Endothelial cell of umbilical vein (primary cell): ENCODE results near the gene RPL22. TPM values are rescaled to one million over a fixed set of nuclear protein-coding genes. Genes with fewer than 3 reads are reported as not detected.

Source experiments
- BruUV-seq: library from RNA; stranded (reverse); fragments of 400-500 nt; replicated peaks from 2 replicates; lab custom pipeline; 2021; lab: Mats Ljungman, UMichigan
- CTCF ChIA-PET: fragments of 300-600, 350-600 bp; sonication (Branson Sonifier 250); formaldehyde crosslinking; loops from one replicate; lab custom pipeline; 2021; ENCODE audit warnings: antibody characterized with exemption, inconsistent platforms; lab: Charles Lee
- POLR2A ChIA-PET: fragments of 300-600, 350-600 bp; sonication (Branson Sonifier 250); formaldehyde crosslinking; loops from one replicate; lab custom pipeline; 2021; ENCODE audit warnings: antibody characterized with exemption, inconsistent platforms; lab: Charles Lee
- DNase-seq: peaks from one replicate; pipeline ENCODE4 v3.0.0-alpha.2; 2011; ENCODE audit warnings: low read depth, low spot score
- FAIRE-seq: peaks from 2 replicates; lab custom pipeline; 2011; peaks lifted over from hg19 to GRCh38; lab: Jason Lieb, UNC
- H2AFZ ChIP-seq: 2 replicates; pipeline ENCODE4 v1.6.0; 2012; ENCODE audit warnings: low read depth, low read length, control low read depth, inconsistent platforms
- H3K27ac ChIP-seq: 2 replicates; pipeline ENCODE4 v1.5.1; 2011; ENCODE audit warnings: low read depth, mild to moderate bottlenecking, control low read depth, low read length, moderate library complexity; ENCODE audit not compliant: insufficient read depth
- H3K27me3 ChIP-seq, 2 experiments: 2 replicates each; pipeline versions ENCODE4 v1.6.0 to v1.6.1; 2011; ENCODE audit warnings: low read length in 2 of 2, mixed read lengths in 1 of 2; ENCODE audit not compliant: control insufficient read depth in 2 of 2, insufficient read depth in 2 of 2
- H3K36me3 ChIP-seq, 2 experiments: 2 replicates in 1 of 2; 3 replicates in 1 of 2; pipeline ENCODE4 v1.5.1; 2011; ENCODE audit warnings: low read length in 2 of 2, mild to moderate bottlenecking in 1 of 2, moderate library complexity in 1 of 2; ENCODE audit not compliant: control insufficient read depth in 2 of 2, insufficient read depth in 2 of 2; ENCODE audit errors: extremely low read depth in 1 of 2
- H3K4me1 ChIP-seq: 3 replicates; pipeline ENCODE4 v1.5.1; 2011; ENCODE audit warnings: mild to moderate bottlenecking, low read length; ENCODE audit not compliant: control insufficient read depth, insufficient read depth; ENCODE audit errors: extremely low read depth
- H3K4me2 ChIP-seq: 2 replicates; pipeline ENCODE4 v1.6.1; 2011; ENCODE audit warnings: low read length, control low read depth, mixed read lengths; ENCODE audit not compliant: insufficient read depth
- H3K4me3 ChIP-seq, 3 experiments: fragments of 200-600 bp in 1 of 3; sonication (generic), shearing (Covaris generic) in 1 of 3; replicated peaks in 1 of 3; 2 replicates each; pipeline ENCODE4 v1.5.1; 2011 to 2016; ENCODE audit warnings: control low read depth in 3 of 3, low read length in 3 of 3, mild to moderate bottlenecking in 2 of 3, inconsistent platforms in 1 of 3, low read depth in 1 of 3, moderate library complexity in 1 of 3; ENCODE audit not compliant: insufficient read depth in 1 of 3
- H3K79me2 ChIP-seq: 2 replicates; pipeline ENCODE4 v1.6.0; 2012; ENCODE audit warnings: low read length, inconsistent platforms; ENCODE audit not compliant: control insufficient read depth, insufficient read depth
- H3K9ac ChIP-seq: replicated peaks from 2 replicates; pipeline ENCODE3; 2011; ENCODE audit warnings: low read length, control low read depth; ENCODE audit not compliant: insufficient read depth; ENCODE audit errors: extremely low read depth
- H3K9me1 ChIP-seq: replicated peaks from 3 replicates; pipeline ENCODE4 v1.6.0; 2011; ENCODE audit warnings: mild to moderate bottlenecking, low read length; ENCODE audit not compliant: control insufficient read depth, insufficient read depth; ENCODE audit errors: extremely low read depth
- H3K9me3 ChIP-seq: replicated peaks from 2 replicates; pipeline ENCODE4 v1.5.1; 2012; ENCODE audit warnings: low read length, inconsistent platforms; ENCODE audit not compliant: control insufficient read depth, insufficient read depth
- H4K20me1 ChIP-seq: replicated peaks from 2 replicates; pipeline ENCODE3; 2011; ENCODE audit warnings: mild to moderate bottlenecking, low read length; ENCODE audit not compliant: control insufficient read depth, insufficient read depth; ENCODE audit errors: extremely low read depth
- CTCF ChIP-seq, 2 donors: IDR thresholded peaks; 1 replicate in 1 of 2; 2 replicates in 1 of 2; pipeline ENCODE4 v1.5.1; 2011; ENCODE audit warnings: low read length in 2 of 2, mild to moderate bottlenecking in 2 of 2, moderate library complexity in 2 of 2, control low read depth in 1 of 2, inconsistent platforms in 1 of 2, low read depth in 1 of 2; ENCODE audit not compliant: insufficient read depth in 1 of 2; ENCODE audit errors: extremely low read depth in 1 of 2
- EZH2 ChIP-seq: IDR thresholded peaks from 2 replicates; pipeline ENCODE4 v1.6.1; 2012; ENCODE audit warnings: borderline replicate concordance, low read depth, mild to moderate bottlenecking, moderate library complexity, low read length, inconsistent platforms; ENCODE audit not compliant: severe bottlenecking
- FOS ChIP-seq: IDR thresholded peaks from 2 replicates; pipeline ENCODE4 v1.6.1; 2011; ENCODE audit warnings: mild to moderate bottlenecking, low read length, moderate library complexity, borderline replicate concordance; ENCODE audit not compliant: insufficient read depth
- GATA2 ChIP-seq: IDR thresholded peaks from 2 replicates; pipeline ENCODE4 v1.7.0; 2011; ENCODE audit warnings: low read depth, mild to moderate bottlenecking, moderate library complexity, mixed read lengths, low read length; ENCODE audit not compliant: insufficient read length, insufficient read depth
- JUN ChIP-seq: IDR thresholded peaks from 2 replicates; pipeline ENCODE4 v1.6.1; 2011; ENCODE audit warnings: borderline replicate concordance, low read depth; ENCODE audit not compliant: insufficient read length, insufficient read depth
- MYC ChIP-seq: IDR thresholded peaks from one replicate; pipeline ENCODE4 v1.6.1; 2011; ENCODE audit warnings: mild to moderate bottlenecking, low read depth, low read length
- POLR2A ChIP-seq: IDR thresholded peaks from 2 replicates; pipeline ENCODE4 v1.6.1; 2012; ENCODE audit warnings: low read depth, mild to moderate bottlenecking, control low read depth, low read length
- POLR2AphosphoS5 ChIP-seq: IDR thresholded peaks from 2 replicates; pipeline ENCODE4 v1.6.1; 2012; ENCODE audit warnings: low read depth, mild to moderate bottlenecking, control low read depth, low read length, moderate library complexity; ENCODE audit not compliant: insufficient read depth
- dilution Hi-C: fragments of 300-500 bp; cut with MboI; formaldehyde crosslinking; loops from one replicate; pipeline ENCODE4 v1.15.0; 2019; ENCODE audit warnings: low sequenced_read_pairs; ENCODE audit not compliant: extremely low pct_ligation_motif_present
- intact Hi-C: fragments of 100-400 bp; cut with micrococcal nuclease; formaldehyde crosslinking; loops from one replicate; pipeline ENCODE4 v1.10.0; 2022
- polyA plus RNA-seq, 4 experiments: library from polyadenylated mRNA; depleted of rRNA in 3 of 4; stranded (reverse) in 3 of 4; unstranded in 1 of 4; fragments of >200 nt; gene quantifications; 2 replicates each; pipeline versions ENCODE4 v1.2.1 to v1.2.3, GENCODE V29; 2011 to 2012; ENCODE audit warnings: missing spikeins in 1 of 4
- total RNA-seq: library from RNA; stranded (reverse); gene quantifications from 2 replicates; pipeline ENCODE4 v1.2.3, GENCODE V29; 2021
- TF ChIP-seq, protein P1 (sequence below): IDR thresholded peaks from 2 replicates; pipeline ENCODE4 v1.6.1; 2011; ENCODE audit not compliant: insufficient read depth, insufficient read length

The RPL22 gene
- total and polyA plus RNA-seq, 2 donors (not counting 3 experiments of a cell fraction or from before 2014, with no cell fraction given) = 71.2 to 343 TPM

- Histone ChIP-seq H2AFZ (no peak overlapping the region), H3K36me3 (no peaks in the 10 kb centered on the region), H3K4me1 (no peaks in the 10 kb centered on the region), H3K27ac (no peak overlapping the region), H4K20me1 (no peaks in the 10 kb centered on the region), H3K27me3 (no peaks in the 10 kb centered on the region), H3K9me3 (no peaks in the 10 kb centered on the region), H3K4me3 (no peak overlapping the region), H3K9me1 (no peaks in the 10 kb centered on the region), H3K4me2 (no peak overlapping the region), H3K9ac (no peak overlapping the region), H3K79me2 (no peaks in the 10 kb centered on the region)
- ChIA-PET CTCF (interaction anchor here (1.6 kb wide), 1 partner anchor 38 kb away, joined by 4 read pairs; no protein-coding TSS in a partner anchor), POLR2A (no interaction called here)
- FAIRE-seq (no peak), DNase-seq (no peak)
- dilution Hi-C loops (no loop called here), intact Hi-C loops (no loop called here)
- BruUV-seq = no TSS peak
- no peak for TF ChIP-seq POLR2A
- TF ChIP-seq MYC = no peak
- TF ChIP-seq POLR2AphosphoS5 = no peak
- TF ChIP-seq EZH2 = no peak
- no peak for TF ChIP-seq JUN
- no peak for TF ChIP-seq GATA2
- TF ChIP-seq, protein P1, sequence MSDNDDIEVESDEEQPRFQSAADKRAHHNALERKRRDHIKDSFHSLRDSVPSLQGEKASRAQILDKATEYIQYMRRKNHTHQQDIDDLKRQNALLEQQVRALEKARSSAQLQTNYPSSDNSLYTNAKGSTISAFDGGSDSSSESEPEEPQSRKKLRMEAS = no peak
- no peak for TF ChIP-seq FOS
- TF ChIP-seq CTCF (IDR thresholded peaks at IDR 0.05; ENCODE audit: extremely low read depth in 1 of 2, insufficient read depth in 1 of 2, low read depth in 1 of 2, low read length in 2 of 2) = no peak
These were observed 32.6 kb downstream of the RPL22 start for GRCh38 chr1:6166655-6167390.
